OCI-M2 (cell line): ENCODE data around the gene APBA2.
"Not testable (repeated sequence)": the region's sequence is repeated elsewhere in the genome, so short reads cannot be mapped to it uniquely, and the experiment has no call there.

ENCODE experiments used
- DNase-seq: peaks from one replicate; lab custom pipeline; 2025; ENCODE audit not compliant: unreplicated experiment; lab: John Stamatoyannopoulos, UW

Gene APBA2

GRCh38 chr15:28995705-28996104, 109.9 kb downstream of the APBA2 start:
- no peak for DNase-seq

- DNase-seq = no peak
Observed at GRCh38 chr15:28996289-28996688, 110.5 kb downstream of the APBA2 start.

GRCh38 chr15:28996953-28997352, 111.2 kb downstream of the APBA2 start:
- DNase-seq = no peak

GRCh38 chr15:28997791-28998190, 112.0 kb downstream of the APBA2 start:
- no peak for DNase-seq

GRCh38 chr15:28998511-28998910, 112.7 kb downstream of the APBA2 start:
- no peak for DNase-seq

- no peak for DNase-seq
Observed at GRCh38 chr15:29003191-29003839, 117.5 kb downstream of the APBA2 start.

GRCh38 chr15:29003840-29004233, 118.1 kb downstream of the APBA2 start:
- DNase-seq = no peak

GRCh38 chr15:29005931-29006330, 120.2 kb downstream of the APBA2 start:
- DNase-seq = no peak

- DNase-seq = no peak
Observed at GRCh38 chr15:29008846-29009245, 123.1 kb downstream of the APBA2 start.

- DNase-seq = no peak
Observed at GRCh38 chr15:29012097-29012496, 126.3 kb downstream of the APBA2 start.

- no peak for DNase-seq
Observed at GRCh38 chr15:29014493-29014892, 128.7 kb downstream of the APBA2 start.

GRCh38 chr15:29016518-29016917, 130.7 kb downstream of the APBA2 start:
- no peak for DNase-seq

GRCh38 chr15:29018120-29018805, 132.5 kb downstream of the APBA2 start:
- DNase-seq = no peak

- DNase-seq = no peak
Observed at GRCh38 chr15:29018995-29019976, 133.5 kb downstream of the APBA2 start.

- DNase-seq = no peak
Observed at GRCh38 chr15:29021857-29022256, 136.1 kb downstream of the APBA2 start.

- DNase-seq = no peak
Observed at GRCh38 chr15:29024662-29025061, 138.9 kb downstream of the APBA2 start.

GRCh38 chr15:29025411-29025810, 139.6 kb downstream of the APBA2 start:
- not testable (repeated sequence) for DNase-seq

- DNase-seq = not testable (repeated sequence)
Observed at GRCh38 chr15:29028158-29028557, 142.4 kb downstream of the APBA2 start.

GRCh38 chr15:29029651-29030195, 143.9 kb downstream of the APBA2 start:
- DNase-seq = no peak

GRCh38 chr15:29031502-29032228, 145.9 kb downstream of the APBA2 start:
- DNase-seq = no peak

GRCh38 chr15:29032229-29032625, 146.5 kb downstream of the APBA2 start:
- no peak for DNase-seq
